CD4-positive, alpha-beta T cell treated with Interleukin-17A for 1 hour (primary cell): ENCODE measurements around the gene ZNF487.
A peak's percentile ranks its signal among the peaks of the same experiment; 100 is the strongest.
"Not testable (repeated sequence)": the region's sequence is repeated elsewhere in the genome, so short reads cannot be mapped to it uniquely, and the experiment has no call there.

Experiments used
- DNase-seq: peaks from one replicate; pipeline ENCODE4 v3.0.0-alpha.2; 2020

ZNF487 gene

DNA sequence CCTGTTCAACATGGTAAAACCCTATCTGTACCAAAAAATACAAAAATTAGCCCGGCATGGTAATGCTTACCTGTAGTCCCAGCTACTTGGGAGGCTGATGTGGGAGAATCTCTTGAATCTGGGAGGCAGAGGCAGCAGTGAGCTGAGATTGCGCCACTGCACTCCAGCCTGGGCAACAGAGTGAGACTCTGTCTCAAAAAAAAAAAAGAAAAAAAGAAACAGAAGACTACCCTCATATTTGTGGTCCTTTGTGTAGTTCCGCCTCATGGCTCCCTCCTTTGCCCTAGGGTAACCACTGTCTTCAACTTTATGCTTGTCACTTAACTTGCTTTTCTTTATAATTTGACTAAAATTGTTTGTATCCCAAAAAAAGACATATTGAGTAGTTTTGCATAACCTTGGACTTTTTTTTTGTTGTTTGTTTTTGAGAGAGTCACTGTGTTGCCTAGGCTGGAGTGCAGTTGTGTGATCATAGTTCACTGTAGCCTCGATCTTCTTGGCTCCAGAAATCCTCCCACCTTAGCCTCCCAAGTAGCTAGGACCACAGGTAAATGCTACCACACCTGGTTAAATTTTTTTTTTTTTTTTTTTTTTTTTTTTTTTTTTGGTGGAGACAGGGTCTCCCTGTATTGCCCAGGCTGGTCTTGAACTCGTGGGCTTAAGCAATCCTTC, 3.7 kb downstream of the ZNF487 start:
- DNase-seq = no peak

DNA sequence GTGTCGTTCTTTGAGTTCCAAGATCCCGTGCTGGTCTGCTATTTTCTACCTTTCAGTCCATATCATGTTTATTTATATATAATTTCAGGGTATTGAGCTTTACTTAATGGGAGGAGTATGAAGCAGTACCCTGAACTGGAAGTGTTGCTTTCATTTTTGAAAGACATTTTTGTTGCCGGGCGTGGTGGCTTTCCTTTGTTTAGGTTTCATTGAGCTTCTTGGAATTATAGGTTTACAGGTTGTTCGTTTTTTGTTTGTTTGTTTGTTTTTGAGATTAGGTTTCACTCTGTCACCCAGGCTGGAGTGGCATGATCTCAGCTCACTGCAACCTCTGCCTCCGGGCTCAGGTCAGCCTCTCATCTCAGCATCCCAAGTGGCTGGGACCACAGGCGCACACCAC, 7.4 kb downstream of the ZNF487 start:
- DNase-seq = no peak

DNA sequence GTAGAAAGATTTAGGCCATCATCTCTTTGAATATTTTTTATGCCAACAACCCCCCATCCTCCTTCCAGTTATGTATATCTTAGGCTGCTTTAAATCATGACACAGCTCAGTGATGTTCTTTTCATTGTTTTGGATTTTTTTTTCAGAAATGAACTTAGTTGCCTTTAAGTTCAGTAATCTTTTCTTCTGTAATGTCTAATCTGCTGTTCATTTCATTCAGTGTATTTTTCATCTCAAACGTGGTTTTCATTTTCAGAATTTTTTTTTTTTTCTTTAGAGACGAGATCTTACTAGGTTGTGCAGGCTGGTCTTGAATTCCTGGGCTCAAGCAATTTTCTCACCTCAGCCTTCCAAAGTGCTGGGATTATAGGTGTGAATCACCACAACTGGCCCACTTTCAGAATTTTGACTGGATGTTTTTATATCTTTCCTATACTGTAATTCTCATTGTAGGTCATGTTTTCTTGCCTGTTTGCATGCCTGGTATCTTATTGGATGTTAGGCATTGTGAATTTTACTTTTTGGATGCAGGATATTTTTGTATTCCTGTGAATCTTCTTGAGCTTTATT, 8.1 kb downstream of the ZNF487 start:
- DNase-seq = no peak

DNA sequence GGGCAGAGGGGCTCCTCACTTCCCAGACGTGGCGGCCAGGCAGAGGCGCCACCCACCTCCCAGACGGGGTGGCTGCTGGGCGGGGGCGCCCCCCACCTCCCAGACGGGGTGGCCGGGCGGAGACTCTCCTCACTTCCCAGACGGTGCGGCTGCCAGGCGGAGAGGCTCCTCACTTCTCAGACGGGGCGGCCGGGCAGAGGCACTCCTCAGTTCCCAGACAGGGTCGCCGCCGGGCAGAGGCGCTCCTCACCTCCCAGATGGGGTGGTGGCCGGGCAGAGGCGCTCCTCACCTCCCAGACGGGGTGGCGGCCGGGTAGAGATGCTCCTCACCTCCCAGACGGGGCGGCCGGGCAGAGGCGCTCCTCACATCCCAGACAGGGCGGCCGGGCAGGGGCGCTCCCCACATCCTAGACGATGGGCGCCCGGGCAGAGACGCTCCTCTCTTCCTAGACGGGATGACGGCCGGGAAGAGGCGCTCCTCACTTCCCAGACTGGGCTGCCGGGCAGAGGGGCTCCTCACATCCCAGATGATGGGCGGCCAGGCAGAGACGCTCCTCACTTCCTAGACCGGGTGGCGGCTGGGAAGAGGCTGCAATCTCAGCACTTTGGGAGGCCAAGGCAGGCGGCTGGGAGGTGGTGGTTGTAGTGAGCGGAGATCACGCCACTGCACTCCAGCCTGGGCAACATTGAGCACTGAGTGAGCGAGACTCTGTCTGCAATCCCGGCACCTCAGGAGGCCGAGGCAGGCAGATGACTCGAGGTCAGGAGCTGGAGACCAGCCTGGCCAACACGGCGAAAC, 9.5 kb downstream of the ZNF487 start:
- not testable (repeated sequence) for DNase-seq

DNA sequence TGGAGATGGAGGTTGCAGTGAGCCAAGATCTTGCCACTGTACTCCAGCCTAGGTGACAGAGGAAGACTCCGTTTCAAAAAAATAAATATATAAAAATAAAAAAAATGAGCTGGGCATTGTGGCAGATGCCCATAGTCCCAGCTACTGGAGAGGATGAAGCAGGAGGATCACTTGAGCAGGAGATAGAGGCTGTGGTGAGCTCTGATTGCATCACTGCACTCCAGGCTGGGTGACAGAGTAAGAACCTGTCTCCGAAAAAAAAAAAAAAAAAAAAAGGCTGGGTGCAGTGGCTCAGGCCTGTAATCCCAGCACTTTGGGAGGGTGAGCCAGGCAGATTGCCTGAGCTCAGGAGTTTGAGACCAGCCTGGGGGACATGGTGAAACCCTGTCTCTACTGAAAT, 11.8 kb downstream of the ZNF487 start:
- no peak for DNase-seq

DNA sequence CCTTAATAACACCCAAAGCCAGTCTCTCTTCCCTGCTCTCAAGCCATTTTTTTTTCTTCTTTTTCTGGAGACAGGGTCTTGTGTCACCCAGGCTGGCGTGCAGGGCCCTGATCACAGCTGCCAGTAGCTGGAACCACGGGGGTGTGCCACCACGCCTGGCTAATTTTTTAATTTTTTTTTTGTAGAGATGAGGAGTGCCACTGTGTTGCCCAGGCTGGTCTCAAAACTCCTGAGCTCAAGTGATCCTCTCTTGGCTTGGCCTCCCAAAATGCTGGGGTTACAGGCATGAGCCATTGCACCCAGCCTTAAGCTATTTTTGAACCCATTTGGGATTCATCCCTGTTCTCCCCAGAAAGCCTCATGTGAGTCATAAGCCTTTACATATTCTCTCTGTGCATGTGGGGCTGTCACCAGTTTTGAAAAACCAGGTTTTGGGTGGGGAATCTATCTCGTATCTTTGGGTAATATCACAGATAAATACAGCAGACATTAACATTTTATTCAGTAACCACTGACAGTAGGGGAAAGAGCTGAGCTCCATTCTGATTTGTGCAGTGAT, 15.5 kb downstream of the ZNF487 start:
- DNase-seq = no peak

DNA sequence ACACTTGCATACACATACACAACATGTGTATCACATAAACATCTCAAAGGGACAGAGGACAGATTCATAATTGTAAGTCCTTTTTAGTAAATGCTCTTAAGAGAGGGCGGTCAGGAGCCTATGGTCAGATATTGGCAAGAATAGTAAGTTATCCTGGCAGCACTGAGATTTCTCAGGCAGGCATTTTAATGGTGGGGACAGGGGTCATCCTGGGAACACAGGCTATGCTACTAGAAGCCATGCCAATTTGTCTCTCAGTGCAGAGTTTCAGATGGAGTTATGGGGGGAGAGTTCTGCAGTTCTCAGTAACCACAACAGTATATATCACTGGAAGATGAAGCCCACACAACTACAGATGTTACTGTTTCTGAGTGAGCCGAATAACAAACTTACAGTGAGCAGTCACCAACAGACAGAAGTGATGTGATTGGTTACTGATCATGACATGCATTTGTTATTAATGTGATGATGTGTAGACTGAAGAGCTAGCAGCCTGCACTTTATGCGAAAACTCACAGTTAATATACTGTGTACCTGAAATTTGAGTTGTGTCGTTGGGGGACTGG, 16.4 kb downstream of the ZNF487 start:
- peak; percentile 20 for DNase-seq

DNA sequence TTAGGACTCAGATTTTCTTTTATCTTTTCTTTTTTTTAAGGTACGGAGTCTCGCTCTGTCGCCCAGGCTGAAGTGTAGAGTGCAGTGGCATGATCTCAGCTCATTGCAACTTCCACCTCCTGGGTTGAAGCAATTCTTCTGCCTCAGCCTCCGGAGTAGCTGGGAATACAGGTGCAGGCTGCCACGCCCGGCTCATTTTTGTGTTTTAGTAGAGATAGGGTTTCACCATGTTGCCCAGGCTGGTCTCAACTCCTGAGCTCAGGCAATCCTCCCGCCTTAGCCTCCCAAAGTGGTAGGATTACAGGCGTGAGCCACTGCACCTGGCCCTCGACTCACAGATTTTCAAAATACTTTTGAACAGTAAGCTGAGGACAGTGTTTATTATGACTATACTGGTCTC, 17.1 kb downstream of the ZNF487 start:
- not testable (repeated sequence) for DNase-seq

DNA sequence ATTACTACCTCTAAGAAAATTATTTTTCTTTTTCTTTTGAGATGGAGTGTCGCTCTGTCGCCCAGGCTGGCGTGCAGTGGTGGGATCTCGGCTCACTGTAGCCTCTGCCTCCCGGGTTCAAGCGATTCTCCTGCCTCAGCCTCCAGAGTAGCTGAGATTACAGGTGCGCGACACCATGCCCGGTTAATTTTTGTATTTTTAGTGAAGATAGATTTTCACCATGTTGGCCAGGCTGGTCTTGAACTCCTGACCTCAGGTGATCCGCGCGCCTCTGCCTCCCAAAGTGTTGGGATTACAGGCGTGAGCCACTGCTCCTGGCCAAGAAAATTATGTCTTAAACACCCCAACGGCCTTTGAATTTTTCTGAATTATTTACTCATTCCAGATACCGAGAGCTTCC, 19.6 kb downstream of the ZNF487 start:
- DNase-seq = not testable (repeated sequence)

DNA sequence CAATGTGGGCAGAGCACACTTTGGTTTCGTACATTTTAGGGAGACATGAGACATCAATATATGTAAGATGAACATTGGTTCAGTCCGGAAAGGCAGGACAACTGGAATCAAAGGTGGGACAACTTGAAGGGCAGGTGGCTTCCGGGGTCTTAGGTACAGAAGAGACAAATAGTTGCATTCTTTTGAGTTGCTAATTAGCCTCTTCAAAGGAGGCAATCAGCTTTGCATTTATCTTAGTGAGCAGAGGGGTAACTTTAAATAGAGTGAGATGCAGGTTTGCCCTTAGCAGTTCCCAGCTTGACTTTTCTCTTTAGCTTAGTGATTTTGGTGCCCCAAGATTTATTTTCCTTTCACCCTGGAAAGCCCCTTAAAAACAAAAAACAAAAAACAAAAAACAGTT, 21.3 kb downstream of the ZNF487 start:
- no peak for DNase-seq

DNA sequence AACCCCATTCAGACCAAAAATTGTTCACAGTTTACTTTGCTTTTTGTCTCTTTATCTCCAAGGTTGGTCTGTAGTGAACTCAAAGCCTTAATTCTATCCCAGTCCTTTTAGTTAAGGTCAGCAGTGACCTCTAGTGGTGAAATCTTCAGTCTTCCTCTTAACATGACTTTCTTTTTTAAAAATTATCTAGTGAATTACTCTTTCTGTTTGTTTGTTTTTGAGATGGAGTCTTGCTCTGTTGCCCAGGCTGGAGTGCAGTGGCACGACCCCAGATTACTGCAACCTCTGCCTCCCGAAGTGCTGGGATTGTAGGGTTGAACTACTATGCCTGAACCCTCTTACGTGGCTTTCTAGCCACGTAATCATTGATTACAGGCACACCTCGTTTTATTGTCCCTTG, 25.0 kb downstream of the ZNF487 start:
- peak; percentile 85 for DNase-seq

DNA sequence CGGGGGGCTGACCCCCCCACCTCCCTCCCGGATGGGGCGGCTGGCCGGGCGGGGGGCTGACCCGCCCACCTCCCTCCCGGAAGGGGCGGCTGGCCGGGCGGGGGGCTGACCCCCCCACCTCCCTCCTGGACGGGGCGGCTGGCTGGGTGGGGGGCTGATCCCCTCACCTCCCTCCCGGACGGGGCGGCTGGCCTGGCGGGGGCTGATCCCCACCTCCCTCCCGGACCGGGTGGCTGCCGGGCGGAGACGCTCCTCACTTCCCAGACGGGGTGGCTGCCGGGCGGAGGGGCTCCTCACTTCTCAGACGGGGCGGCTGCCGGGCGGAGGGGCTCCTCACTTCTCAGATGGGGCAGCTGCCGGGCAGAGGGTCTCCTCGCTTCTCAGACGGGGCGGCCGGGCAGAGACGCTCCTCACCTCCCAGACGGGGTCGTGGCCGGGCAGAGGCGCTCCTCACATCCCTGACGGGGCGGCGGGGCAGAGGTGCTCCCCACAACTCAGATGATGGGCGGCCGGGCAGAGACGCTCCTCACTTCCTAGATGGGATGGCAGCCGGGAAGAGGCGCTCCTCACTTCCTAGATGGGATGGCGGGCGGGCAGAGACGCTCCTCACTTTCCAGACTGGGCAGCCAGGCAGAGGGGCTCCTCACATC, 28.3 kb downstream of the ZNF487 start:
- DNase-seq = not testable (repeated sequence)

DNA sequence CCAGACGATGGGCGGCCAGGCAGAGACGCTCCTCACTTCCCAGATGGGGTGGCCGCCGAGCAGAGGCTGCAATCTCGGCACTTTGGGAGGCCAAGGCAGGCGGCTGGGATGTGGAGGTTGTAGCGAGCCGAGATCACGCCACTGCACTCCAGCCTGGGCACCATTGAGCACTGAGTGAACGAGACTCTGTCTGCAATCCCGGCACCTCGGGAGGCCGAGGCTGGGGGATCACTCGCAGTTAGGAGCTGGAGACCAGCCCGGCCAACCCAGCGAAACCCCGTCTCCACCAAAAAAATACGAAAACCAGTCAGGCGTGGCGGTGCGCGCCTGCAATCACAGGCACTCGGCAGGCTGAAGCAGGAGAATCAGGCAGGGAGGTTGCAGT, 28.8 kb downstream of the ZNF487 start:
- not testable (repeated sequence) for DNase-seq

DNA sequence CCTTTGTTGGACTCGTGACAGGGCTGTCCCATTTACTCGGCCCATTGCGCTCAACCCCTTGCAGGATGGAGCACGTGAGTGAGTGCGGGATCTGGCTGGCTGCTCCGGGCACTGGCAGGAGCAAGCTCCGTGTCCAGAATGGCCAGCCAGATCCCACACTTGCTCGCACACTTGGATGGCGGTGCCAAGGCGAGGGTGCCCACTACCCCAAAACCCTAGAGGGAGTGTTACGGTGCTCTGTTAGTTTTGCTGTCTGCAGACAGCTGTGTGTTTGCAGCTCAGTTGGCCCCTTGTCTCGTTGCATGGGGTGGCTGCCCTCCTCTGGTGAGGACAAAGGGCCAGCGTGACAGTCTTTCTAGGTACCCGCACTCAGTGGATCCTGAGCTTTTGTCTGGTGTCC, 34.2 kb downstream of the ZNF487 start:
- no peak for DNase-seq

DNA sequence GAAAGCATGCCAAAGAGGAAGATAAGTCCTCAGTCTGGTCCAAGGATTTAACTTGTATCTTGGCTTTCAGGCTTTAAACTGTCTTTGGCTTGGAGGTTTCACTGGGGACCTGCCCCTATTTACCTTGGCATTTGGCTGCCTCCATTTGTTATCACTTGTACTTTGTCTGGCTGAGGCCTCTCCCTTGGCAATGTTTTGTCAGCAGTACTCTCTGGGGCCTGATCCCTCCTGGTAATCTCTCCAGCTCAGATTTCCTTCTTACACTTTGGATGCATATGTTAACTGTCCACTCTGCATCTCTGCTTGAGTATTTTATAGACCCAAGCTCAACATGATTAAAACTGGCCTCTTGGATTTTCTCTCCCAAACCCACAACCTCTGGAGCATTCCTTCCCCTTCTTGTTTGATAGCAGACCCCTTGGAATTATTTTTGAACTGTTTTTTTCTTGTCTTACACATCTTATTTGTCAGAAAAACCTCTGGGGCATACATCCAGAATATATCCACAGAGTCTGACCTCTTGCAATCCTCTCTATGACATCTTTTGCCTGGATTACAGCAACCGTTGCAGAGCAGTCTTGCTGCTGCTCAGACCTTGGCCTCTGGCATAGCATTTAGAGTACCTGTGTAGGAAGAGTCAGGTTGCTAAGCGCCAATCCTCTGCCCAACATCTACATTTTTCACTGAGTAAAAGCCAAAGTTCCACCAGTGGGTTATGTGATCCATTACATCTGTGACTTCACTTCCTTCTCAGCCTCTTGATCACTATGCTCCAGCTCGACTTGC, 35.2 kb downstream of the ZNF487 start:
- no peak for DNase-seq

DNA sequence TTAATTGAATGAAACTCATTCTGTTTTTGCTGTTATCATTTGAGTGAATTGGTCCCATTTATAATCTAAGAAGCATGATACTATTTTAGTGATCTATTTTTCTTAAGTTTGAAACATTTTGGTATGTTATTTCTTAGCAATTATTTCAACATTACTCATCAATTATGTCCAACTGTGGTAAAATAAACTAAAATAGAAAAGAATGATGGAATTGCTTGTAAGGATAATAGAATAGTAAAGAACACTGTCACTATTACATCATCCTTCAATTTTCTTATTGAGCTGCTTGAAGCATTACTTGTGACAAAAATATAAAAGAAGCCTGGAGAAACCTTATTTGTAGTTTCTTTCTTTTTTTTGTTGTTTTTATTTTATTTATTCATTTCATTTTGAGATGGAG, 42.4 kb downstream of the ZNF487 start:
- no peak for DNase-seq

DNA sequence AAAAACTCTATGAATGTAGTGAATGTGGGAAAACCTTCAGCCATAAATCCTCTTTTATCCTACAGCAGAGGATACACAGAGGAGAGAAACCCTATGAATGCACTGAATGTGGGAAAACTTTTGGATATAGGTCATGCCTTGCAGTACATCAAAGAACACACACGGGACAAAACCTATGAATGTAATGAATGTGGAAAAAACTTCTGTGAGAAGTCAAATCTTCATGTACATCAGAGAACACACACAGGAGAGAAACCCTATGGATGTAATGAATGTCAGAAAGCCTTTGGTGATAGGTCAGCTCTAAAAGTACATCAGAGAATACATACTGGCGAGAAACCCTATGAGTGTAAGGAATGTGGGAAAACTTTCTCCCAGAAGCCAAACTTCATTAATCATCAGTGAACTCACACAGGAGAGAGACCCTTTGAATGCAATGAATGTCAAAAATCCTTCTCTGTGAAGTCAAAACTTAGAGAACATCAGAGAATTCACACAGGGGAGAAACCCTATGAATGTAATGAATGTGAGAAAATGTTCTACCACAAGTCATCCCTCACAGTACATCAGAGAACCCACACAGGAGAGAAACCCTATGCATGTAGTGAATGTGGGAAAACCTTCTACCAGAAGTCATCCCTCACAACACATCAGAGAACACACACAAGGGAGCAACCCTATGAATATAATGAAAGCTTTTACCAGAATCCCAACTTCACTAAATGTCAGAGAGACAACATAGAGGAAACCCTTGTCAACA, 45.6 kb downstream of the ZNF487 start:
- DNase-seq = no peak

DNA sequence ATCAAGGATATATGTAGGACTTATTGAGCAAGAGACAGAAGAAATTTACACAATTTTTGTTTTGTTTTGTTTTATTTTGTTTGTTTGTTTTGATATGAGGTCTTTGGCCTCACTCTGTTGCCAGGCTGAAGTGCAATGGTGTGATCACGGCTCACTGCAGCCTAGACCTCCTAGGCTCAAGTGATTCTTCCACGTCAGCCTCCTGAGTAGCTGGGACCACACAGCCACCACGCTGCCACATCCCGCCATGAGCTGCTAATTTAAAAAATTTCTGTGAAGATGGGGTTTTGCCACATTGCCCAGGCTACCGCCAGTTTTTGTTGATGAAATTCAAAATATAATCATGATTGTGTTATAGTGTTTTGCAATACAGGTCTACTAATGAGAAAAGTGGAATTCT, 54.9 kb downstream of the ZNF487 start:
- DNase-seq = no peak

DNA sequence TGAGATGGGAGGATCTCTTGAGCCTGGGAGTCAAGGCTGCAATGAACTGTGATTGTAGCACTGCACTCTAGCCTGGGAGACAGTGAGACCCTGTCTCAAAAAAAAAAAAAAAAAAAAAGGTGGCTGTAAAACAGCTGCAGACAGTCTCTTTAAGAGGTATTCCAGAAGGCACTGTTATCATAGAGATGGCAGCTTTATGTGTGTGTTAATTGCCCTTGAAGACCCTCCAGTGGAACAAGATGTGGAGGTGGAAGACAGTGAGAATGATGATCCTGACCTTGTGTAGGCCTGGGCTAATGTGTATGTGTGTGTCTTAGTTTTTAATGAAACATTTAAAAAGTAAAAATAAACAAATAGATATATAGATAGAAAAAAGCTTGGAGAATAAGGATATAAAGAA, 66.0 kb downstream of the ZNF487 start:
- DNase-seq = no peak

DNA sequence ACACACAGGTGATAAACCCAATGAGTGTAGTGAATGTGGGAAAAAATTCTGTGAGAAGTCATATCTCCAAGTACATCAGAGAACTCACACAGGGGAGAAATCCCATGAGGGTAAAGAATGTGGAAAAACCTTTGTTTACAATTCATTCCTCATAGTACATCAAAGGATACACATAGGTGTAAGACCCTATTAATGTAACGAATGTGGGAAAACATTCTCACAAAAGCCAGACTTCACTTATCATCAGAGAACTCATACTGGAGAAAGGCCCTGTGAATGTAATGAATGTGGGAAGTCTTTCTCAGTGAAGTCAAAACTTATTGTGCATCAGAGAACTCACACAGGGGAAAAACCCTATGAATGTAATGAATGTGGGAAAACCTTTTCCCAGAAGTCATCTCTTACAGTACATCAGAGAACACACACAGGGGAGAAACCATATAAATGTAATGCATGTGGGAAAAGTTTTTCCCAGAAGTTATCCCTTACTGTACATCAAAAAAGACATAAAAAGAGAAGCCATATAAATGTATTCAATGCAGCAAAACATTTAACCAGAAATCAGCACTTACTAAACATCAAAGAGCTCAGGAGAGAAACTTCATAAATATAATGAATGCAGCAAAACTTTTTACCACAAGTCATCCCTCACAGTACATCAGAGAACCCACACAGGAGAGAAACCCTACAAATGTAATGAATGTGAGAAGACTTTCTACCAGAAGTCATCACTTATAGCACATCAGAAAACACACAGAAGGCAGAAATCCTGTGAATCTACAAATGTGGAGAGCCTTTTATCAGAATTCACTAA, 87.7 kb downstream of the ZNF487 start:
- no peak for DNase-seq
